Measurements from ENCODE around the gene FOXC1. TPM values are rescaled to one million over a fixed set of nuclear protein-coding genes. Genes with fewer than 3 reads are reported as not detected.

Gene FOXC1
- total RNA-seq, 4 donors from 2014 or later, result 36.0 to 53.7 (median 50.2) TPM

DNA sequence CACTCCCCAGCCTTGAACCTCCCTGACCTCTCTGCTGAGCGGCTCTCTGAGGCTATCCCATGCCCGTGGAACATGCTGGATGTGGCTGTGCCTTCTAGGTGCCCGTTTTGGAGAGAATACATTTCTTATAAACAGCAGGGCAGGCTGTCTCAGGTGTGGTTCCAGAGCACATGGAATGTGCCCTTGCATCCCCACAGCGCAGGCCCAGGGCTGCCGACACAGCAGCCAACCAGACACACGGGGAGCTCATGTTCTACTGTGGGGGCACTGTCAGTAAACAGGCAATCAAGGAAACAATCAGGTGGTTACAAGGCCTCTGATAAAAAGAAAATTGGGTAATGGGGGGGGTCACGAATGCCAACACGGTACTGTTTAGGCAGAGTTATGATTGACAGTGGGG, 30.8 kb downstream of the FOXC1 start:
- no peaks in the 10 kb centered on the region for H3K36me3 ChIP-seq
- no peaks in the 10 kb centered on the region for H3K9me3 ChIP-seq
- no peaks in the 10 kb centered on the region for H3K27me3 ChIP-seq
- H3K4me3 ChIP-seq, result no peak overlapping the region
- TF ChIP-seq EP300 (IDR thresholded peaks at IDR 0.05), result no peak
- no peak for TF ChIP-seq CTCF (IDR thresholded peaks at IDR 0.05)
- no peak for TF ChIP-seq POLR2A (IDR thresholded peaks at IDR 0.05)
- 80 to 82% methylated on average over 6 to 8 of the region's 8 CpGs for WGBS, 2 donors
- H3K27ac ChIP-seq, result no peak overlapping the region
- peaks cover 0 to 12% (median 0%) of the 10 kb centered on the region in 4 donors for H3K4me1 ChIP-seq
- DNase-seq (ENCODE audit: low spot score in 2 of 2), result no peak

- 86 to 89% methylated on average over 12 of the region's 12 CpGs for WGBS, 2 donors
Measured at GRCh38 chr6:1641343-1641885, 31.7 kb downstream of the FOXC1 start.

DNA sequence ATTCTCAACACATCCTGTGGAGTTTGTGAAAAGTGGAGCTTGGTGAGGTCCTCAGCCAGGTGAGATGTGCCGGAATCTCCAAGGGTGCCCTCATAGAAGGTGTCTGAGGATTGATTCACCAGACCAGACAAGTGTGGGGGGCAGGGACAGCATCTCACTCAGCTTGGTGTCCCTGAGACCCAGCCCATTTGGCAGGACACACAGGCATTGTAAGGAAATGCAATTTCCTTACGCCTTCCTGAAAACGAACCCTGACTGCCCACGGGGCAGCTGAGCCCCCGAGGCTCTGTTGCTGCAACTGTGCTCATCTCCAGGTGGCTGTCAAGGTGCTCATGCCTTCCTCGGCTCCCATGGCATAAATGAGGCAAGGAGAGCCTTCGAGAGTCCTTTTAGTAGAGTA, 33.4 kb downstream of the FOXC1 start:
- no peak overlapping the region for H3K4me3 ChIP-seq
- TF ChIP-seq POLR2A (IDR thresholded peaks at IDR 0.05), result no peak
- no peak for TF ChIP-seq CTCF (IDR thresholded peaks at IDR 0.05)
- no peak for TF ChIP-seq EP300 (IDR thresholded peaks at IDR 0.05)
- no peak for DNase-seq (ENCODE audit: low spot score in 2 of 2)
- 63 to 97% methylated on average over 3 to 7 of the region's 7 CpGs for WGBS, 2 donors
- no peaks in the 10 kb centered on the region for H3K4me1 ChIP-seq
- no peaks in the 10 kb centered on the region for H3K27me3 ChIP-seq
- H3K9me3 ChIP-seq, result no peaks in the 10 kb centered on the region
- H3K36me3 ChIP-seq, result no peaks in the 10 kb centered on the region
- no peak overlapping the region for H3K27ac ChIP-seq

More at GRCh38 chr6:1641343-1641885, 31.7 kb downstream of the FOXC1 start:
- no peak for DNase-seq (ENCODE audit: low spot score in 2 of 2)
- no peaks in the 10 kb centered on the region for H3K27me3 ChIP-seq
- no peaks in the 10 kb centered on the region for H3K9me3 ChIP-seq
- no peaks in the 10 kb centered on the region for H3K36me3 ChIP-seq
- H3K4me3 ChIP-seq, result no peak overlapping the region
- H3K4me1 ChIP-seq, result peaks cover 0 to 8% (median 0%) of the 10 kb centered on the region in 4 donors
- TF ChIP-seq EP300 (IDR thresholded peaks at IDR 0.05) (no peak), CTCF (IDR thresholded peaks at IDR 0.05) (no peak), POLR2A (IDR thresholded peaks at IDR 0.05) (no peak)
- no peak overlapping the region for H3K27ac ChIP-seq

DNA sequence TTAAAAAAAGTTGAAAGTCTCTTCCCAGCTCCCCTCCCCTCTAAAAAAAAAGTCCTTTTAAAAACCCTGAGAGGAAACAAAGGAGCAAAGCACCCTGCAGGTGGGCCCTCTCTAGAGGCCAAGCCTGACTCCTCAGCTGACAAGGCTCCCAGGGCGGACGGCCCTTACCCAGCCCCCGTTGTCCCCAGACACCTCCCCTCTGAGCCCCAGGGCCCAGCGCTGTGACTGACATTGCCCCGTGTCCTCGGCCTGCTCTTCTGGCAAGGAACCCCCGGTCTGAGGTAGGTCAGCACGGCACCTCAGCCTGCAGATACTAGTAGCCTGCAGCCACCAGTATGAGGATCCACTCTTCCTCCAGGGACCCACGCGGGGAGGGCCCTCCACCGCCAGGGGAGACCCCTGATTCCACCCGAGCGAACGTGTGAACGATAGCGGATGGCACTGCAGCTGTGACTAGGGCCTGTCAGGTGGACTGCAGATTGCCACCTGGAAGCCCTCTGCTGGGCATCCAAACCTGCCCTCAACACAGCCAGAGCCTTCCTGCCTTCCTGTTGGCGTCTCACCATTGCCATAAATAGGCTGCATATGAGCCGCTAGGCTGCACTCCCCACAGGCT, 34.2 kb downstream of the FOXC1 start:
- H3K27ac ChIP-seq, result no peak overlapping the region
- H3K4me1 ChIP-seq, result no peaks in the 10 kb centered on the region
- no peak for TF ChIP-seq POLR2A (IDR thresholded peaks at IDR 0.05)
- TF ChIP-seq CTCF (IDR thresholded peaks at IDR 0.05), result no peak
- TF ChIP-seq EP300 (IDR thresholded peaks at IDR 0.05), result no peak
- no peaks in the 10 kb centered on the region for H3K36me3 ChIP-seq
- H3K9me3 ChIP-seq, result no peaks in the 10 kb centered on the region
- no peaks in the 10 kb centered on the region for H3K27me3 ChIP-seq
- 87 to 89% methylated on average over 13 to 18 of the region's 18 CpGs for WGBS, 2 donors
- no peak for DNase-seq (ENCODE audit: low spot score in 2 of 2)
- H3K4me3 ChIP-seq, result no peak overlapping the region

DNA sequence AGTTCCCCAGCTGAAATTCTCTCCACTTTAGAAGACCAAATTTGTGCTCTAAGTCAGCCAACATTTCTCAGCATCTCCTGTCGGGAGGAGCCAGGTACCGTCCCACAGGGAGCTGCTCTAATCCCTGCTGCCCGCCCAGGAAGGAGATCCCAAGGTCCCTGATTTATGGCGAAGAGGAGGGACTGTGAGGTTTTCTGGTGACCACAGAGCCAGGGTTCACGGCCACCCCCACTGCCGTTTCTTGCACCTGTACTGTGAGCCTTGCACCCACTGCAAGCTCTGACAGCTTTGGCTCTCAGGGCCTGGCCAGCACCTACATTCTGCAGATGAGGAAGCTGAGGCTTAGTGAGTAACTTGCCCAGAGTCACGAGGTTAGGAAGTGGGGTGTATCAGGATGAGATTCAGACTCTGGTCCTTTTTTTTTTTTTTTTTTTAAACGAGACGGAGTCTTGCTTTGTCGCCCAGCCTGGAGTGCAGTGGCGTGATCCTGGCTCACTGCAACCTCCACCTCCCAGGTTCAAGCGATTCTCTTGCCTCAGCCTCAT, 34.9 kb downstream of the FOXC1 start:
- H3K27me3 ChIP-seq, result no peaks in the 10 kb centered on the region
- no peak overlapping the region for H3K27ac ChIP-seq
- WGBS, 2 donors, result 88% methylated on average over 12 of the region's 12 CpGs
- H3K36me3 ChIP-seq, result no peaks in the 10 kb centered on the region
- DNase-seq (ENCODE audit: low spot score in 2 of 2), result no peak
- H3K4me1 ChIP-seq, result no peaks in the 10 kb centered on the region
- no peaks in the 10 kb centered on the region for H3K9me3 ChIP-seq
- no peak overlapping the region for H3K4me3 ChIP-seq
- TF ChIP-seq EP300 (IDR thresholded peaks at IDR 0.05), result no peak
- TF ChIP-seq CTCF (IDR thresholded peaks at IDR 0.05), result no peak
- TF ChIP-seq POLR2A (IDR thresholded peaks at IDR 0.05), result no peak

Measured in tibial nerve (tissue), 4 donors.